HepG2 (cell line): ENCODE results near the gene ZNF160.

Experiments
- BHLHE40 ChIP-seq: IDR thresholded peaks from 2 replicates; pipeline ENCODE4 v1.6.1; 2011; ENCODE audit warnings: low read length, improper control_type of control experiment
- E2F1 ChIP-seq: sonication (generic); formaldehyde crosslinking; IDR thresholded peaks from 2 replicates; pipeline ENCODE4 v1.5.0; 2020; ENCODE audit warnings: missing genetic modification reagents
- EZH2 ChIP-seq: conservative IDR thresholded peaks from 2 replicates; pipeline ENCODE4 v1.6.1; 2012; ENCODE audit warnings: mild to moderate bottlenecking, low read depth, low read length, moderate library complexity
- NCOA5 ChIP-seq: sonication (generic); formaldehyde crosslinking; IDR thresholded peaks from 2 replicates; pipeline ENCODE4 v1.4.0; 2020; ENCODE audit warnings: missing genetic modification reagents
- PHF20 ChIP-seq: sonication (generic); formaldehyde crosslinking; IDR thresholded peaks from 2 replicates; pipeline ENCODE4 v1.5.0; 2020; ENCODE audit warnings: mild to moderate bottlenecking, missing genetic modification reagents
- ZFP82 ChIP-seq: sonication (generic); formaldehyde crosslinking; IDR thresholded peaks from 2 replicates; pipeline ENCODE4 v1.5.1; 2020; ENCODE audit warnings: mild to moderate bottlenecking, missing genetic modification reagents, borderline replicate concordance

GRCh38 chr19:53082929-53083328, 20.3 kb downstream of the ZNF160 start:
- TF ChIP-seq NCOA5 (CRISPR knock-in tag): no peak
- no peak for TF ChIP-seq ZFP82
- TF ChIP-seq E2F1: no peak
- TF ChIP-seq EZH2: no peak
- TF ChIP-seq PHF20 (CRISPR knock-in tag): no peak
- TF ChIP-seq BHLHE40: no peak
